Endothelial cell of umbilical vein (primary cell): ENCODE data around the gene SAMD11. TPM values are rescaled to one million over a fixed set of nuclear protein-coding genes. Genes with fewer than 3 reads are reported as not detected.

Experiments
- BruUV-seq: library from RNA; stranded (reverse); fragments of 400-500 nt; replicated peaks from 2 replicates; lab custom pipeline; 2021; lab: Mats Ljungman, UMichigan
- CTCF ChIA-PET: fragments of 300-600, 350-600 bp; sonication (Branson Sonifier 250); formaldehyde crosslinking; loops from one replicate; lab custom pipeline; 2021; ENCODE audit warnings: antibody characterized with exemption, inconsistent platforms; lab: Charles Lee
- POLR2A ChIA-PET: fragments of 300-600, 350-600 bp; sonication (Branson Sonifier 250); formaldehyde crosslinking; loops from one replicate; lab custom pipeline; 2021; ENCODE audit warnings: antibody characterized with exemption, inconsistent platforms; lab: Charles Lee
- DNase-seq: peaks from one replicate; pipeline ENCODE4 v3.0.0-alpha.2; 2011; ENCODE audit warnings: low read depth, low spot score
- FAIRE-seq: peaks from 2 replicates; lab custom pipeline; 2011; peaks lifted over from hg19 to GRCh38; lab: Jason Lieb, UNC
- H2AFZ ChIP-seq: 2 replicates; pipeline ENCODE4 v1.6.0; 2012; ENCODE audit warnings: low read depth, low read length, control low read depth, inconsistent platforms
- H3K27ac ChIP-seq: 2 replicates; pipeline ENCODE4 v1.5.1; 2011; ENCODE audit warnings: low read depth, mild to moderate bottlenecking, control low read depth, low read length, moderate library complexity; ENCODE audit not compliant: insufficient read depth
- H3K27me3 ChIP-seq, 2 experiments: 2 replicates each; pipeline versions ENCODE4 v1.6.0 to v1.6.1; 2011; ENCODE audit warnings: low read length in 2 of 2, mixed read lengths in 1 of 2; ENCODE audit not compliant: control insufficient read depth in 2 of 2, insufficient read depth in 2 of 2
- H3K36me3 ChIP-seq, 2 experiments: 2 replicates in 1 of 2; 3 replicates in 1 of 2; pipeline ENCODE4 v1.5.1; 2011; ENCODE audit warnings: low read length in 2 of 2, mild to moderate bottlenecking in 1 of 2, moderate library complexity in 1 of 2; ENCODE audit not compliant: control insufficient read depth in 2 of 2, insufficient read depth in 2 of 2; ENCODE audit errors: extremely low read depth in 1 of 2
- H3K4me1 ChIP-seq: 3 replicates; pipeline ENCODE4 v1.5.1; 2011; ENCODE audit warnings: mild to moderate bottlenecking, low read length; ENCODE audit not compliant: control insufficient read depth, insufficient read depth; ENCODE audit errors: extremely low read depth
- H3K4me2 ChIP-seq: 2 replicates; pipeline ENCODE4 v1.6.1; 2011; ENCODE audit warnings: low read length, control low read depth, mixed read lengths; ENCODE audit not compliant: insufficient read depth
- H3K4me3 ChIP-seq, 3 experiments: fragments of 200-600 bp in 1 of 3; sonication (generic), shearing (Covaris generic) in 1 of 3; replicated peaks in 1 of 3; 2 replicates each; pipeline ENCODE4 v1.5.1; 2011 to 2016; ENCODE audit warnings: control low read depth in 3 of 3, low read length in 3 of 3, mild to moderate bottlenecking in 2 of 3, inconsistent platforms in 1 of 3, low read depth in 1 of 3, moderate library complexity in 1 of 3; ENCODE audit not compliant: insufficient read depth in 1 of 3
- H3K79me2 ChIP-seq: 2 replicates; pipeline ENCODE4 v1.6.0; 2012; ENCODE audit warnings: low read length, inconsistent platforms; ENCODE audit not compliant: control insufficient read depth, insufficient read depth
- H3K9ac ChIP-seq: replicated peaks from 2 replicates; pipeline ENCODE3; 2011; ENCODE audit warnings: low read length, control low read depth; ENCODE audit not compliant: insufficient read depth; ENCODE audit errors: extremely low read depth
- H3K9me1 ChIP-seq: replicated peaks from 3 replicates; pipeline ENCODE4 v1.6.0; 2011; ENCODE audit warnings: mild to moderate bottlenecking, low read length; ENCODE audit not compliant: control insufficient read depth, insufficient read depth; ENCODE audit errors: extremely low read depth
- H3K9me3 ChIP-seq: replicated peaks from 2 replicates; pipeline ENCODE4 v1.5.1; 2012; ENCODE audit warnings: low read length, inconsistent platforms; ENCODE audit not compliant: control insufficient read depth, insufficient read depth
- H4K20me1 ChIP-seq: replicated peaks from 2 replicates; pipeline ENCODE3; 2011; ENCODE audit warnings: mild to moderate bottlenecking, low read length; ENCODE audit not compliant: control insufficient read depth, insufficient read depth; ENCODE audit errors: extremely low read depth
- EZH2 ChIP-seq: IDR thresholded peaks from 2 replicates; pipeline ENCODE4 v1.6.1; 2012; ENCODE audit warnings: borderline replicate concordance, low read depth, mild to moderate bottlenecking, moderate library complexity, low read length, inconsistent platforms; ENCODE audit not compliant: severe bottlenecking
- FOS ChIP-seq: IDR thresholded peaks from 2 replicates; pipeline ENCODE4 v1.6.1; 2011; ENCODE audit warnings: mild to moderate bottlenecking, low read length, moderate library complexity, borderline replicate concordance; ENCODE audit not compliant: insufficient read depth
- GATA2 ChIP-seq: IDR thresholded peaks from 2 replicates; pipeline ENCODE4 v1.7.0; 2011; ENCODE audit warnings: low read depth, mild to moderate bottlenecking, moderate library complexity, mixed read lengths, low read length; ENCODE audit not compliant: insufficient read length, insufficient read depth
- JUN ChIP-seq: IDR thresholded peaks from 2 replicates; pipeline ENCODE4 v1.6.1; 2011; ENCODE audit warnings: borderline replicate concordance, low read depth; ENCODE audit not compliant: insufficient read length, insufficient read depth
- MAX ChIP-seq: IDR thresholded peaks from 2 replicates; pipeline ENCODE4 v1.6.1; 2011; ENCODE audit not compliant: insufficient read depth, insufficient read length
- MYC ChIP-seq: IDR thresholded peaks from one replicate; pipeline ENCODE4 v1.6.1; 2011; ENCODE audit warnings: mild to moderate bottlenecking, low read depth, low read length
- POLR2A ChIP-seq: IDR thresholded peaks from 2 replicates; pipeline ENCODE4 v1.6.1; 2012; ENCODE audit warnings: low read depth, mild to moderate bottlenecking, control low read depth, low read length
- POLR2AphosphoS5 ChIP-seq: IDR thresholded peaks from 2 replicates; pipeline ENCODE4 v1.6.1; 2012; ENCODE audit warnings: low read depth, mild to moderate bottlenecking, control low read depth, low read length, moderate library complexity; ENCODE audit not compliant: insufficient read depth
- dilution Hi-C: fragments of 300-500 bp; cut with MboI; formaldehyde crosslinking; loops from one replicate; pipeline ENCODE4 v1.15.0; 2019; ENCODE audit warnings: low sequenced_read_pairs; ENCODE audit not compliant: extremely low pct_ligation_motif_present
- intact Hi-C: fragments of 100-400 bp; cut with micrococcal nuclease; formaldehyde crosslinking; loops from one replicate; pipeline ENCODE4 v1.10.0; 2022
- polyA plus RNA-seq, 4 experiments: library from polyadenylated mRNA; depleted of rRNA in 3 of 4; stranded (reverse) in 3 of 4; unstranded in 1 of 4; fragments of >200 nt; gene quantifications; 2 replicates each; pipeline versions ENCODE4 v1.2.1 to v1.2.3, GENCODE V29; 2011 to 2012; ENCODE audit warnings: missing spikeins in 1 of 4
- total RNA-seq: library from RNA; stranded (reverse); gene quantifications from 2 replicates; pipeline ENCODE4 v1.2.3, GENCODE V29; 2021
- TF ChIP-seq, protein P1 (sequence below), 2 donors: IDR thresholded peaks; 1 replicate in 1 of 2; 2 replicates in 1 of 2; pipeline ENCODE4 v1.5.1; 2011; ENCODE audit warnings: low read length in 2 of 2, mild to moderate bottlenecking in 2 of 2, moderate library complexity in 2 of 2, control low read depth in 1 of 2, inconsistent platforms in 1 of 2, low read depth in 1 of 2; ENCODE audit not compliant: insufficient read depth in 1 of 2; ENCODE audit errors: extremely low read depth in 1 of 2

SAMD11 gene
- total and polyA plus RNA-seq, 2 donors (not counting 3 experiments of a cell fraction or from before 2014, with no cell fraction given): not detected

DNA sequence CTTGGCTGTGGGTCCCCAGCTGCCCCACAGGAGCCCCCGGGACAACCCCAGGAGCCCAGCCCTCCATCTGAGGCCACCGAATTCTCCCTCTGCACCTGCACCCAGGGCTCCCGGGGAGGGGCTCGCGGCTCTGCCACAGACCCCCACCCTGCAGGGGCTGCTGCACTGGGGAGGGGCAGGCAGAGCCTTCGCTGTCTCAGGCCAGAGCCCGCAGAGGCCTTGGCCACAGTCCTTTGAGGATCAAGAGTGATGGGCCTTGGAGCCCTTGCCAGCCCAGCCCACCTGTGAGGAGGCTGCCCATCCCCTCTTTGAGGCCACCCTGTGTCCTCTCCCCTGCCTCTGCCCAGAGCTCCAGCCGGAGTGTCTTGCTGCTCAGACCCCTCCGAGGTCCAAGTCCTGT lies 51.6 kb downstream of the SAMD11 start:
- CTCF ChIA-PET: interaction anchor here (1.3 to 1.5 kb wide), 4 partner anchors 9 to 316 kb away, joined by 3 to 5 read pairs (median 4); partner anchors contain the start of gene PLEKHN1
- no peaks in the 10 kb centered on the region for H3K79me2 ChIP-seq
- peaks cover 0 to 2% of the 10 kb centered on the region in 2 experiments for H3K27me3 ChIP-seq
- H3K36me3 ChIP-seq: no peaks in the 10 kb centered on the region
- dilution Hi-C loops (no loop called here), intact Hi-C loops (no loop called here)
- no peak for TF ChIP-seq POLR2A
- no peak for TF ChIP-seq MYC
- no peak for TF ChIP-seq JUN
- no peak for TF ChIP-seq POLR2AphosphoS5
- no peak for TF ChIP-seq GATA2
- TF ChIP-seq FOS: no peak
- TF ChIP-seq, protein P1, sequence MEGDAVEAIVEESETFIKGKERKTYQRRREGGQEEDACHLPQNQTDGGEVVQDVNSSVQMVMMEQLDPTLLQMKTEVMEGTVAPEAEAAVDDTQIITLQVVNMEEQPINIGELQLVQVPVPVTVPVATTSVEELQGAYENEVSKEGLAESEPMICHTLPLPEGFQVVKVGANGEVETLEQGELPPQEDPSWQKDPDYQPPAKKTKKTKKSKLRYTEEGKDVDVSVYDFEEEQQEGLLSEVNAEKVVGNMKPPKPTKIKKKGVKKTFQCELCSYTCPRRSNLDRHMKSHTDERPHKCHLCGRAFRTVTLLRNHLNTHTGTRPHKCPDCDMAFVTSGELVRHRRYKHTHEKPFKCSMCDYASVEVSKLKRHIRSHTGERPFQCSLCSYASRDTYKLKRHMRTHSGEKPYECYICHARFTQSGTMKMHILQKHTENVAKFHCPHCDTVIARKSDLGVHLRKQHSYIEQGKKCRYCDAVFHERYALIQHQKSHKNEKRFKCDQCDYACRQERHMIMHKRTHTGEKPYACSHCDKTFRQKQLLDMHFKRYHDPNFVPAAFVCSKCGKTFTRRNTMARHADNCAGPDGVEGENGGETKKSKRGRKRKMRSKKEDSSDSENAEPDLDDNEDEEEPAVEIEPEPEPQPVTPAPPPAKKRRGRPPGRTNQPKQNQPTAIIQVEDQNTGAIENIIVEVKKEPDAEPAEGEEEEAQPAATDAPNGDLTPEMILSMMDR (IDR thresholded peaks at IDR 0.05; ENCODE audit: extremely low read depth in 1 of 2, insufficient read depth in 1 of 2, low read depth in 1 of 2, low read length in 2 of 2): no peak
- TF ChIP-seq EZH2: no peak
- no peak for TF ChIP-seq MAX
- H4K20me1 ChIP-seq: no peaks in the 10 kb centered on the region
- H3K9me1 ChIP-seq: no peaks in the 10 kb centered on the region
- no peak overlapping the region for H3K9ac ChIP-seq
- H3K4me2 ChIP-seq: no peak overlapping the region
- H3K27ac ChIP-seq: no peak overlapping the region
- H3K4me1 ChIP-seq: no peaks in the 10 kb centered on the region
- no peak for DNase-seq
- H3K4me3 ChIP-seq: no peak overlapping the region
- BruUV-seq: no TSS peak
- H2AFZ ChIP-seq: no peak overlapping the region
- no peaks in the 10 kb centered on the region for H3K9me3 ChIP-seq
- no peak for FAIRE-seq
- POLR2A ChIA-PET: no interaction called here
